Measurements from ENCODE around the gene MCEE. TPM values are rescaled to one million over a fixed set of nuclear protein-coding genes. Genes with fewer than 3 reads are reported as not detected.

MCEE gene
- total RNA-seq, 1 experiment from 2014 or later, result 17.7 TPM

Other genes starting within 250 kb of the MCEE start
- gene VAX2, start 229.7 kb downstream of the MCEE start, total RNA-seq (2014; rRNA removed; shearing (Covaris generic)), result 1.2 and 3.5 TPM in 2 replicates
- gene ATP6V1B1, start 194.3 kb downstream of the MCEE start, total RNA-seq (2014; rRNA removed; shearing (Covaris generic)), result 0.81 TPM in 1 of 2 replicates, not detected in the other
- gene ANKRD53, start 151.6 kb downstream of the MCEE start, total RNA-seq (2014; rRNA removed; shearing (Covaris generic)), result 0.12 and 0.17 TPM in 2 replicates
- 61.5 and 107 TPM in 2 replicates for gene TEX261, start 135.4 kb downstream of the MCEE start, total RNA-seq (2014; rRNA removed; shearing (Covaris generic))
- 87.0 and 87.7 TPM in 2 replicates for gene NAGK, start 61.6 kb downstream of the MCEE start, total RNA-seq (2014; rRNA removed; shearing (Covaris generic))
- gene MPHOSPH10, start 405 bp upstream of the MCEE start, total RNA-seq (2014; rRNA removed; shearing (Covaris generic)), result 14.1 and 20.7 TPM in 2 replicates
- 0.52 and 0.81 TPM in 2 replicates for gene PAIP2B, start 96.9 kb upstream of the MCEE start, total RNA-seq (2014; rRNA removed; shearing (Covaris generic))
- gene ZNF638, start 201.6 kb upstream of the MCEE start, total RNA-seq (2014; rRNA removed; shearing (Covaris generic)), result 43.5 and 44.7 TPM in 2 replicates

Measured in M059J (cell line).